Activated naive CD4-positive, alpha-beta T cell treated with anti-CD3 and anti-CD28 coated beads for 36 hours (primary cell): Measurements from ENCODE around the gene TSPYL1. TPM values are rescaled to one million over a fixed set of nuclear protein-coding genes. Genes with fewer than 3 reads are reported as not detected.
"Not testable (repeated sequence)": the region's sequence is repeated elsewhere in the genome, so short reads cannot be mapped to it uniquely, and the experiment has no call there.

Experiments used
- CTCF ChIA-PET: fragments of 350-600 bp; sonication (Branson Sonifier 250); formaldehyde crosslinking; loops from one replicate; lab custom pipeline; 2021; ENCODE audit warnings: antibody characterized with exemption; lab: Charles Lee
- DNase-seq: peaks from one replicate; pipeline ENCODE4 v3.0.0-alpha.2; 2020
- H3K27ac Mint-ChIP-seq: one replicate; pipeline ENCODE4 v1.8.0; 2021; ENCODE audit warnings: mild to moderate bottlenecking, mixed read lengths
- H3K27me3 Mint-ChIP-seq: one replicate; pipeline ENCODE4 v1.8.0; 2021; ENCODE audit warnings: low read depth, mixed read lengths
- H3K36me3 Mint-ChIP-seq: one replicate; pipeline ENCODE4 v1.8.0; 2021; ENCODE audit warnings: low read depth, mixed read lengths
- H3K4me1 Mint-ChIP-seq: one replicate; pipeline ENCODE4 v1.8.0; 2021; ENCODE audit warnings: low read depth, mixed read lengths
- H3K4me3 Mint-ChIP-seq: one replicate; pipeline ENCODE4 v1.8.0; 2021; ENCODE audit warnings: mild to moderate bottlenecking, moderate library complexity, mixed read lengths
- H3K9me3 Mint-ChIP-seq: one replicate; pipeline ENCODE4 v1.8.0; 2021; ENCODE audit warnings: mixed read lengths
- intact Hi-C: fragments of 100-400 bp; cut with micrococcal nuclease; formaldehyde crosslinking; loops from one replicate; pipeline ENCODE4 v1.15.1; 2023
- total RNA-seq, 2 experiments: library from RNA; stranded (reverse); gene quantifications; one replicate each; pipeline ENCODE4 v1.2.3, GENCODE V29; 2021

The TSPYL1 gene
- 10 to 100 TPM; 33.4 to 34.7 TPM for total RNA-seq

- H3K27ac Mint-ChIP-seq: peak within 1 kb of the TSS; percentile 96
- peaks cover 26% of the 10 kb centered on the region for H3K36me3 Mint-ChIP-seq
- DNase-seq: peak; percentile 97
- H3K9me3 Mint-ChIP-seq: no peaks in the 10 kb centered on the region
- CTCF ChIA-PET: interaction anchor here (0.7 to 5.0 kb wide), 8 partner anchors 8 to 283 kb away, joined by 3 to 31 read pairs (median 4); no protein-coding TSS in a partner anchor
- H3K27me3 Mint-ChIP-seq: no peaks in the 10 kb centered on the region
- intact Hi-C loops: loop anchor here (1.0 to 5.0 kb wide), 11 partner anchors 11 to 1323 kb away; partner anchors contain the start of genes CALHM6, DSE, GOPC and RWDD1
- H3K4me3 Mint-ChIP-seq: peak within 1 kb of the TSS; percentile 93
- H3K4me1 Mint-ChIP-seq: peaks cover 35% of the 10 kb centered on the region
These were observed at the start of gene TSPYL1 for GRCh38 chr6:116279232-116280160. Gene TSPYL1, minus strand, starts transcription at chr6:116279930. Its CDS starts 100 bp downstream, at chr6:116279830.

GRCh38 chr6:116329156-116329555 lies 49.4 kb upstream of the TSPYL1 start:
- no peaks in the 10 kb centered on the region for H3K4me1 Mint-ChIP-seq
- H3K27ac Mint-ChIP-seq: no peak overlapping the region
- DNase-seq: no peak
- intact Hi-C loops: no loop called here
- peaks cover 4% of the 10 kb centered on the region for H3K9me3 Mint-ChIP-seq
- no peak overlapping the region for H3K4me3 Mint-ChIP-seq
- no peaks in the 10 kb centered on the region for H3K36me3 Mint-ChIP-seq
- no peaks in the 10 kb centered on the region for H3K27me3 Mint-ChIP-seq
- CTCF ChIA-PET: no interaction called here

GRCh38 chr6:116328528-116328903 lies 48.8 kb upstream of the TSPYL1 start:
- DNase-seq: no peak
- peaks cover 4% of the 10 kb centered on the region for H3K9me3 Mint-ChIP-seq
- H3K4me1 Mint-ChIP-seq: no peaks in the 10 kb centered on the region
- no peaks in the 10 kb centered on the region for H3K36me3 Mint-ChIP-seq
- no peak overlapping the region for H3K27ac Mint-ChIP-seq
- H3K27me3 Mint-ChIP-seq: no peaks in the 10 kb centered on the region
- no peak overlapping the region for H3K4me3 Mint-ChIP-seq
- intact Hi-C loops: no loop called here
- CTCF ChIA-PET: no interaction called here

GRCh38 chr6:116327803-116328527 lies 48.2 kb upstream of the TSPYL1 start:
- Mint-ChIP-seq H3K9me3 (peaks cover under 1% of the 10 kb centered on the region), H3K27me3 (no peaks in the 10 kb centered on the region), H3K4me3 (no peak overlapping the region), H3K27ac (no peak overlapping the region), H3K36me3 (no peaks in the 10 kb centered on the region), H3K4me1 (no peaks in the 10 kb centered on the region)
- DNase-seq: no peak
- intact Hi-C loops: no loop called here
- CTCF ChIA-PET: no interaction called here

- H3K27me3 Mint-ChIP-seq: no peaks in the 10 kb centered on the region
These were observed 47.3 kb upstream of the TSPYL1 start for GRCh38 chr6:116326996-116327395.

GRCh38 chr6:116326181-116326671 lies 46.5 kb upstream of the TSPYL1 start:
- H3K27me3 Mint-ChIP-seq: no peaks in the 10 kb centered on the region
- no peak overlapping the region for H3K4me3 Mint-ChIP-seq
- CTCF ChIA-PET: no interaction called here

More at GRCh38 chr6:116326996-116327395, 47.3 kb upstream of the TSPYL1 start:
- CTCF ChIA-PET: no interaction called here
- no peak for DNase-seq
- Mint-ChIP-seq H3K4me1 (no peaks in the 10 kb centered on the region), H3K27ac (no peak overlapping the region), H3K4me3 (no peak overlapping the region), H3K9me3 (no peaks in the 10 kb centered on the region), H3K36me3 (no peaks in the 10 kb centered on the region)
- intact Hi-C loops: no loop called here

GRCh38 chr6:116325634-116326132 lies 46.0 kb upstream of the TSPYL1 start:
- H3K9me3 Mint-ChIP-seq, H3K4me3 Mint-ChIP-seq, H3K27ac Mint-ChIP-seq, H3K4me1 Mint-ChIP-seq, H3K27me3 Mint-ChIP-seq, DNase-seq, H3K36me3 Mint-ChIP-seq, CTCF ChIA-PET, intact Hi-C loops: not testable (repeated sequence)

More at GRCh38 chr6:116326181-116326671, 46.5 kb upstream of the TSPYL1 start:
- no peaks in the 10 kb centered on the region for H3K9me3 Mint-ChIP-seq
- intact Hi-C loops: no loop called here
- no peaks in the 10 kb centered on the region for H3K4me1 Mint-ChIP-seq
- H3K27ac Mint-ChIP-seq: no peak overlapping the region
- no peak for DNase-seq
- no peaks in the 10 kb centered on the region for H3K36me3 Mint-ChIP-seq

- CTCF ChIA-PET: interaction anchor here (0.8 kb wide), 1 partner anchor 36 kb away, joined by 3 read pairs; no protein-coding TSS in a partner anchor
- DNase-seq: no peak
- Mint-ChIP-seq H3K36me3 (no peaks in the 10 kb centered on the region), H3K27ac (no peak overlapping the region), H3K4me1 (no peaks in the 10 kb centered on the region), H3K4me3 (no peak overlapping the region), H3K27me3 (no peaks in the 10 kb centered on the region), H3K9me3 (no peaks in the 10 kb centered on the region)
- intact Hi-C loops: no loop called here
These were observed 44.1 kb upstream of the TSPYL1 start for GRCh38 chr6:116323863-116324262.

GRCh38 chr6:116321933-116322332 lies 42.2 kb upstream of the TSPYL1 start:
- H3K4me1 Mint-ChIP-seq, DNase-seq, H3K9me3 Mint-ChIP-seq, H3K27me3 Mint-ChIP-seq, H3K36me3 Mint-ChIP-seq, CTCF ChIA-PET, intact Hi-C loops, H3K27ac Mint-ChIP-seq, H3K4me3 Mint-ChIP-seq: not testable (repeated sequence)

GRCh38 chr6:116316772-116317467 lies 37.2 kb upstream of the TSPYL1 start:
- H3K9me3 Mint-ChIP-seq: no peaks in the 10 kb centered on the region
- intact Hi-C loops: no loop called here
- H3K4me1 Mint-ChIP-seq: no peaks in the 10 kb centered on the region
- DNase-seq: no peak
- CTCF ChIA-PET: interaction anchor here (0.9 to 1.5 kb wide), 3 partner anchors 11 to 218 kb away, joined by 3 to 5 read pairs (median 5); no protein-coding TSS in a partner anchor
- no peaks in the 10 kb centered on the region for H3K27me3 Mint-ChIP-seq
- H3K4me3 Mint-ChIP-seq: no peak overlapping the region
- H3K36me3 Mint-ChIP-seq: no peaks in the 10 kb centered on the region
- H3K27ac Mint-ChIP-seq: no peak overlapping the region

- CTCF ChIA-PET: no interaction called here
- Mint-ChIP-seq H3K9me3 (no peaks in the 10 kb centered on the region), H3K27me3 (no peaks in the 10 kb centered on the region), H3K4me3 (no peak overlapping the region), H3K4me1 (no peaks in the 10 kb centered on the region), H3K27ac (no peak overlapping the region), H3K36me3 (peaks cover 6% of the 10 kb centered on the region)
- no peak for DNase-seq
- intact Hi-C loops: no loop called here
These were observed 35.1 kb upstream of the TSPYL1 start for GRCh38 chr6:116314878-116315277.

- Mint-ChIP-seq H3K4me3 (no peak overlapping the region), H3K9me3 (no peaks in the 10 kb centered on the region), H3K27ac (no peak overlapping the region), H3K27me3 (no peaks in the 10 kb centered on the region), H3K4me1 (no peaks in the 10 kb centered on the region), H3K36me3 (peaks cover 6% of the 10 kb centered on the region)
- CTCF ChIA-PET: no interaction called here
- intact Hi-C loops: no loop called here
- DNase-seq: no peak
These were observed 34.5 kb upstream of the TSPYL1 start for GRCh38 chr6:116314218-116314617.
